ENCODE results near the gene DPEP1.
"Not testable (repeated sequence)": the region's sequence is repeated elsewhere in the genome, so short reads cannot be mapped to it uniquely, and the experiment has no call there.

DPEP1 gene

DNA sequence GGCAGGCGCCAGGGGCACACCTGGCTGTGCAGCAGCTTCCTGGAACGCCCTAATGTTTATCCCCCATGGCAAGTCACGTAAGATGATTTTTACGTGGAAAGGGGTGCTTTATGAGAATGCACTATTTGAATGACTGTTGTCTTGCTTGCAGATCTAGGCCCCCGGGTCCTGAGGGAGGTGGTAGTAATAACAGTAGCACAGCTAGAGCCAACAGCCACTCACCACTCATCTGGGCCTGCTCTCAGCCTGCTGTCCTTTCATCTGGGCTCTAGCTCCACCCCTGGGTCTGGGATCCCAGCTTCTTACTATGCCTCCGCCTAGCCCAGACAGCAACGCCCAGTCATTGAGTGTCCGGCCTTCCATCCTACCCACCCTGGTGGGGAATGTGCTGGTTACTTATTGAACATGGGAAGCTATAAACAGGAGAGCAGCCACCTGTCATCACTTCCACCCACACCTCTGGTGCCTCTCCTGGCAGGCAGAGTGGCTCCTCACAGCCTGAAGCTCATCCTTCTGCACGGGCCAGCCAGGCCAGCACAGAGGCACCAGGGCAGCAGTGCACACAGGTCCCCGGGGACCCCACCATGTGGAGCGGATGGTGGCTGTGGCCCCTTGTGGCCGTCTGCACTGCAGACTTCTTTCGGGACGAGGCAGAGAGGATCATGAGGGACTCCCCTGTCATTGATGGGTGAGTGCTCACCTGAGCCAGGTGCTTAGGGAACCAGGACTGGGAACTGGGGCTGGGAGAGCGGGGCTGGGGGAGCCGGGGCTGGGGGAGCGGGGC is 16.6 kb downstream of the DPEP1 start:
- TF ChIP-seq, protein P1, sequence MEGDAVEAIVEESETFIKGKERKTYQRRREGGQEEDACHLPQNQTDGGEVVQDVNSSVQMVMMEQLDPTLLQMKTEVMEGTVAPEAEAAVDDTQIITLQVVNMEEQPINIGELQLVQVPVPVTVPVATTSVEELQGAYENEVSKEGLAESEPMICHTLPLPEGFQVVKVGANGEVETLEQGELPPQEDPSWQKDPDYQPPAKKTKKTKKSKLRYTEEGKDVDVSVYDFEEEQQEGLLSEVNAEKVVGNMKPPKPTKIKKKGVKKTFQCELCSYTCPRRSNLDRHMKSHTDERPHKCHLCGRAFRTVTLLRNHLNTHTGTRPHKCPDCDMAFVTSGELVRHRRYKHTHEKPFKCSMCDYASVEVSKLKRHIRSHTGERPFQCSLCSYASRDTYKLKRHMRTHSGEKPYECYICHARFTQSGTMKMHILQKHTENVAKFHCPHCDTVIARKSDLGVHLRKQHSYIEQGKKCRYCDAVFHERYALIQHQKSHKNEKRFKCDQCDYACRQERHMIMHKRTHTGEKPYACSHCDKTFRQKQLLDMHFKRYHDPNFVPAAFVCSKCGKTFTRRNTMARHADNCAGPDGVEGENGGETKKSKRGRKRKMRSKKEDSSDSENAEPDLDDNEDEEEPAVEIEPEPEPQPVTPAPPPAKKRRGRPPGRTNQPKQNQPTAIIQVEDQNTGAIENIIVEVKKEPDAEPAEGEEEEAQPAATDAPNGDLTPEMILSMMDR (IDR thresholded peaks at IDR 0.05; ENCODE audit: insufficient read depth, low read depth, low read length, missing control alignments): no peak
- H3K4me3 ChIP-seq (ENCODE audit: low read length): no peak overlapping the region
- DNase-seq (ENCODE audit: low read depth): no peak

DNA sequence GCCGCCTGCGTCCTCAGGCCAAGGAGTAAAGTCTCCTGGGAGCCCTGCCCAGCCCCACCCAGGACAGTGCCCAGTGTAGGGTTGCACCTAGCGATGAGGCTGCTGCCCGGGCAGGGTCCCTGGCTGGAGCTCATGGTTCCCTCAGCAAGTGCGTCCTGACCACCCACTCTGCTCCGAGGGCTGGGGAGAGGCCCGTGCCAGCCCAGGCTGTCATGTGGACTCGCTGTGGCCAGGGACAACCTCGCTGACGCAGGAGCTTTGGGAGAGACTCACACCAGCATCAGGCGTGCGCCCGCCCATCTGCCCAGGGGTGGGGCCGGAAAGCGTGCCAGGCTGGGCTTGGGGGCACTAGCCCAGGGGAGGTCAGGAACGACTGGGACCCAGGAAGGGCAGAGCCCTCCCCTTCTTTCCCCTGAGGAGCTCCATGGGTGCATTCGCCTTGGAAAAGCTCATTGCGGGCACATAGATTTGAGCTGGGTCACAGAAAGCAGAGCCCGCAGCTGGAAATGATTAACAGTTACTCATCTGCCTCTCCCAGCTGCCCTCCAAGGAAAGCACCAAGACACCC is 19.7 kb downstream of the DPEP1 start:
- peak; percentile 77 for DNase-seq (ENCODE audit: low read depth)
- H3K4me3 ChIP-seq (ENCODE audit: low read length): no peak overlapping the region
- TF ChIP-seq, protein P1 (IDR thresholded peaks at IDR 0.05; ENCODE audit: insufficient read depth, low read depth, low read length, missing control alignments): no peak

DNA sequence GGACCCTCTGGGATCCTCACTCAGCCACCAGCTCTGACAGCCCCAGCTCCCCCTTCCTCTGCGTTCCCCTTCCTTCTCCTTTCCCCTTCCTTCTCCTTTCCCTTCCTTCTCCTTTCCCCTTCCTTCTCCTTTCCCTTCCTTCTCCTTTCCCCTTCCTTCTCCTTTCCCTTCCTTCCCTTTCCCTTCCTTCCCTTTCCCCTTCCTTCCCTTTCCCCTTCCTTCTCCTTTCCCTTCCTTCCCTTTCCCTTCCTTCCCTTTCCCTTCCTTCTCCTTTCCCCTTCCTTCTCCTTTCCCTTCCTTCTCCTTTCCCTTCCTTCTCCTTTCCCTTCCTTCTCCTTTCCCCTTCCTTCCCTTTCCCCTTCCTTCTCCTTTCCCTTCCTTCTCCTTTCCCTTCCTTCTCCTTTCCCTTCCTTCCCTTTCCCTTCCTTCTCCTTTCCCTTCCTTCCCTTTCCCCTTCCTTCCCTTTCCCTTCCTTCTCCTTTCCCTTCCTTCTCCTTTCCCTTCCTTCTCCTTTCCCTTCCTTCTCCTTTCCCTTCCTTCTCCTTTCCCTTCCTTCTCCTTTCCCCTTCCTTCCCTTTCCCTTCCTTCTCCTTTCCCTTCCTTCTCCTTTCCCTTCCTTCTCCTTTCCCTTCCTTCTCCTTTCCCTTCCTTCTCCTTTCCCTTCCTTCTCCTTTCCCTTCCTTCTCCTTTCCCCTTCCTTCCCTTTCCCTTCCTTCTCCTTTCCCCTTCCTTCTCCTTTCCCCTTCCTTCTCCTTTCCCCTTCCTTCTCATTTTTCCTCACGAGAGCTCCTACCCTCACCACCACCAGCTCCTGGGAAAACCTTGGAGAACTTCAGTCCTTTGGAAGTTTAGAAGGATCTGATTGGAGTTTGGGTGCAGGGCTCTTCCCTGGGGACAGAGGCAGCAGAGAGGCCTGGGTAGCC is 21.3 kb downstream of the DPEP1 start:
- not testable (repeated sequence) for H3K4me3 ChIP-seq (ENCODE audit: low read length); DNase-seq (ENCODE audit: low read depth)

DNA sequence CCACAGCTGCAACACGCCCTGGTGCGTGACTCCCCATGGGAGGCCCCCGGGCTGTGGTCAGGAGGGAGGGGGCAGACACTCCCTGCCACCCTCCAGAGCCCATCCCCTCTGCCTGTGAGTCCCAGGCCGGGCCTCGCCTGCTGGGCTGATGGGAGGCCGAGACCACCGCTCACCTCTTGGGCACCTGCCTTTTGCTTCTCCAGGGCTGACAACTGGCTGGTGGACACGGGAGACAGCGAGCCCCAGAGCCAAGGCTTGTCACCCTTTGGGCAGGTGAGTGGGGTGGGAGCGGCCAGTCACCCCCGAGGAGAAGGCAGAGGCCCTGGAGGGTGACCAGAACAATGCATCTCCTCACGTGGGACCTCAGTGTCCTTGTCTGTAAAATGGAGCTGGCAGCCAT is 23.2 kb downstream of the DPEP1 start:
- H3K4me3 ChIP-seq (ENCODE audit: low read length): no peak overlapping the region
- TF ChIP-seq, protein P1 (IDR thresholded peaks at IDR 0.05; ENCODE audit: insufficient read depth, low read depth, low read length, missing control alignments): no peak

DNA sequence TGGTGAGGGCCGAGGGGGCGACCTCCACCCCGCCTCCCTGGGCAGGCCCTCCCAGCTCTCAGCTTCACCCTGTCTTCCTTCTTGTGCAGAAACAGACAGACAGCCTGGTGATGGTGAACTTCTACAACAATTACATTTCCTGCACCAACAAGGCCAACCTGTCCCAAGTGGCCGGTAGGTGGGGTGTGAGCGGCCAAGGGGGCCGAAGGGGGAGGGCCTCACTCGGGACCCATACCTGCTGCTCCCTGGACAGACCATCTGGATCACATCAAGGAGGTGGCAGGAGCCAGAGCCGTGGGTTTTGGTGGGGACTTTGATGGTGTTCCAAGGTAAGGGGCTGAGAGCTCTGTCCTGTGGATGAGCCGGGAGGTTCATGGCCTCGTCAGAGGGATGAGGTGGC is 23.9 kb downstream of the DPEP1 start:
- no peak overlapping the region for H3K4me3 ChIP-seq (ENCODE audit: low read length)
- DNase-seq (ENCODE audit: low read depth): no peak
- TF ChIP-seq, protein P1 (IDR thresholded peaks at IDR 0.05; ENCODE audit: insufficient read depth, low read depth, low read length, missing control alignments): no peak

More for the DNA sequence above, 23.2 kb downstream of the DPEP1 start:
- DNase-seq (ENCODE audit: low read depth): no peak

DNA sequence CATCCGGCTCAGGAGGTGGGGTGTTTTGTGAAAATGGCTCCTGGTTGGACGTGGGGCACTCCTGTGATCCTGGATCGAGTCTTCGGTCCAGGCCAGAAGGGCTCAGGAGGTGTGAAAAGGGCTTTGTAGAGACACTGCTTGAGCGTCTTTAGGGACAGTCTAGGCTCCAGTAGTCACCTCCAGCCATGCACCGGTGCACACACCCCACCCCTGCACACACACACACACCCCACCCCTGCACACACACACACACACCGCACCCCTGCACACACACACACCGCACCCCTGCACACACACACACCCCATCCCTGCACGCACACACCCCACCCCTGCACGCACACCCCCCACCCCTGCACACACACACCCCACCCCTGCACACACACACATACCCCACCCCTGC is 25.0 kb downstream of the DPEP1 start:
- no peak overlapping the region for H3K4me3 ChIP-seq (ENCODE audit: low read length)
- DNase-seq (ENCODE audit: low read depth): no peak
- TF ChIP-seq, protein P1 (IDR thresholded peaks at IDR 0.05; ENCODE audit: insufficient read depth, low read depth, low read length, missing control alignments): no peak

DNA sequence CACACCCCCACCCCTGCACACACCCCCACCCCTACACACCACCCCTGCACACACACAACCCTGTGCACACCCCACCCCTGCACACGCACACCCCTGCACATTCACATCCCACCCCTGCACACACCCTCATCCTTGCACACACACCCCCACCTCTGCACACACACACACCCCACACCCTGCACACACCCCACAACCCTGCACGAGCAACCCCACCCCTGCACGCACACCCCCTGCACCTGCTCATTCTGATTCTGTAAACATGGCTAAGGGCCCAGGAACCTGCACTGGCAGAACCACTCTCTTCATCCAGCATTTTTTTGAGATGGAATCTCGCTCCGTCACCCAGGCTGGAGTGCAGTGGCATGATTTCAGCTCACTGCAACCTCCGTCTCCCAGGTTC is 25.9 kb downstream of the DPEP1 start:
- DNase-seq (ENCODE audit: low read depth): no peak
- no peak overlapping the region for H3K4me3 ChIP-seq (ENCODE audit: low read length)
- TF ChIP-seq, protein P1 (IDR thresholded peaks at IDR 0.05; ENCODE audit: insufficient read depth, low read depth, low read length, missing control alignments): no peak

Measured in epithelial cell of esophagus (primary cell).